Neural cell (in vitro differentiated cells): ENCODE data around the gene GRIN2C. TPM values are rescaled to one million over a fixed set of nuclear protein-coding genes. Genes with fewer than 3 reads are reported as not detected.

Experiments
- H2AFZ ChIP-seq: fragments of 200-600, 300-800 bp; sonication (generic), shearing (Covaris generic); 2 replicates; pipeline ENCODE4 v1.6.0; 2014; ENCODE audit warnings: low read depth, mild to moderate bottlenecking, antibody characterized with exemption, low read length, moderate library complexity
- H3F3A ChIP-seq: fragments of 200-600 bp; shearing (Covaris generic); 2 replicates; pipeline ENCODE4 v1.6.1; 2016; ENCODE audit warnings: mild to moderate bottlenecking, moderate library complexity, mixed read lengths, antibody characterized with exemption, low read length; ENCODE audit not compliant: insufficient read depth, poor library complexity, severe bottlenecking
- H3K27ac ChIP-seq: fragments of 200-600, 300-800 bp; sonication (generic), shearing (Covaris generic); 2 replicates; pipeline ENCODE4 v1.5.1; 2014; ENCODE audit warnings: mild to moderate bottlenecking, low read length, moderate library complexity
- H3K27me3 ChIP-seq: fragments of 300-800, 200-600 bp; sonication (generic), shearing (Covaris generic); 2 replicates; pipeline ENCODE4 v1.6.0; 2014; ENCODE audit warnings: mild to moderate bottlenecking, low read depth, low read length, moderate library complexity; ENCODE audit not compliant: insufficient read depth
- H3K36me3 ChIP-seq: fragments of 300-800, 200-600 bp; sonication (generic), shearing (Covaris generic); 2 replicates; pipeline ENCODE4 v1.5.1; 2014; ENCODE audit warnings: mild to moderate bottlenecking, antibody characterized with exemption, low read length, moderate library complexity; ENCODE audit not compliant: insufficient read depth
- H3K4me2 ChIP-seq: fragments of 300-800, 200-600 bp; sonication (generic), shearing (Covaris generic); 2 replicates; pipeline ENCODE4 v1.6.0; 2014; ENCODE audit warnings: mild to moderate bottlenecking, low read length
- H3K4me3 ChIP-seq: fragments of 300-800, 200-600 bp; sonication (generic), shearing (Covaris generic); 2 replicates; pipeline ENCODE4 v1.5.1; 2014; ENCODE audit warnings: mild to moderate bottlenecking, low read length, moderate library complexity
- H3K79me2 ChIP-seq: fragments of 200-600 bp; shearing (Covaris generic); replicated peaks from 2 replicates; pipeline ENCODE4 v1.6.0; 2014; ENCODE audit warnings: mild to moderate bottlenecking, low read length, moderate library complexity; ENCODE audit not compliant: insufficient read depth
- H3K9ac ChIP-seq: fragments of 300-800, 200-600 bp; sonication (generic), shearing (Covaris generic); 2 replicates; pipeline ENCODE4 v1.6.1; 2016; ENCODE audit warnings: mild to moderate bottlenecking, low read length, mixed read lengths
- H3K9me2 ChIP-seq: fragments of 200-600 bp; shearing (Covaris generic); 2 replicates; pipeline ENCODE4 v1.6.1; 2016; ENCODE audit warnings: mild to moderate bottlenecking, low read length, mixed read lengths; ENCODE audit not compliant: insufficient read depth
- H3K9me3 ChIP-seq: fragments of 200-600, 300-800 bp; sonication (generic), shearing (Covaris generic); 2 replicates; pipeline ENCODE4 v1.6.1; 2016; ENCODE audit warnings: mild to moderate bottlenecking, mixed run types, low read length, moderate library complexity, mixed read lengths
- H4K20me1 ChIP-seq: fragments of 200-600 bp; shearing (Covaris generic); 2 replicates; pipeline ENCODE4 v1.6.1; 2016; ENCODE audit warnings: mild to moderate bottlenecking, mixed run types; ENCODE audit not compliant: insufficient read depth
- CTCF ChIP-seq: fragments of 450-650 bp; IDR thresholded peaks from 2 replicates; pipeline ENCODE4 v1.5.1; 2014; ENCODE audit warnings: antibody characterized with exemption, mild to moderate bottlenecking, moderate library complexity; ENCODE audit not compliant: poor library complexity, severe bottlenecking
- EP300 ChIP-seq: fragments of 450-650 bp; conservative IDR thresholded peaks from 2 replicates; pipeline ENCODE4 v1.6.1; 2014; ENCODE audit warnings: antibody characterized with exemption, mild to moderate bottlenecking, moderate library complexity; ENCODE audit not compliant: poor library complexity, severe bottlenecking
- EZH2 ChIP-seq: fragments of 200-600, 300-800 bp; shearing (Covaris generic), sonication (generic); IDR thresholded peaks from 2 replicates; pipeline ENCODE4 v1.6.1; 2014; ENCODE audit warnings: antibody characterized with exemption, low read length, borderline replicate concordance, mild to moderate bottlenecking; ENCODE audit not compliant: insufficient read depth, poor library complexity, severe bottlenecking
- MXI1 ChIP-seq: fragments of 450-650 bp; conservative IDR thresholded peaks from 2 replicates; pipeline ENCODE4 v1.6.1; 2014; ENCODE audit warnings: antibody characterized with exemption, mild to moderate bottlenecking; ENCODE audit not compliant: poor library complexity, severe bottlenecking
- POLR2AphosphoS5 ChIP-seq: IDR thresholded peaks from 2 replicates; pipeline ENCODE4 v1.6.1; 2012
- RAD21 ChIP-seq: fragments of 450-650 bp; conservative IDR thresholded peaks from 2 replicates; pipeline ENCODE4 v1.6.1; 2014; ENCODE audit warnings: antibody characterized with exemption, mild to moderate bottlenecking, moderate library complexity
- REST ChIP-seq: IDR thresholded peaks from 2 replicates; pipeline ENCODE4 v1.6.1; 2012; ENCODE audit warnings: borderline replicate concordance
- SMC3 ChIP-seq: fragments of 450-650 bp; conservative IDR thresholded peaks from 2 replicates; pipeline ENCODE4 v1.6.1; 2014; ENCODE audit warnings: antibody characterized with exemption, mild to moderate bottlenecking, moderate library complexity; ENCODE audit not compliant: poor library complexity
- TAF1 ChIP-seq: IDR thresholded peaks from 2 replicates; pipeline ENCODE4 v1.6.1; 2012; ENCODE audit warnings: low read depth
- polyA plus RNA-seq: library from polyadenylated mRNA; depleted of rRNA; stranded (reverse); fragments of >200 nt; gene quantifications from 2 replicates; pipeline ENCODE4 v1.2.3, GENCODE V29; 2014

GRIN2C gene
- polyA plus RNA-seq, 1 donor from 2014 or later: 0.04 TPM

- no peak for TF ChIP-seq EP300
- TF ChIP-seq POLR2AphosphoS5: no peak
- TF ChIP-seq CTCF: no peak
- Histone ChIP-seq H4K20me1 (no peaks in the 10 kb centered on the region), H3K27ac (no peak overlapping the region), H3K4me2 (no peak overlapping the region), H3F3A (no peaks in the 10 kb centered on the region), H3K27me3 (no peaks in the 10 kb centered on the region), H3K4me3 (no peak overlapping the region), H3K79me2 (no peaks in the 10 kb centered on the region), H3K36me3 (no peaks in the 10 kb centered on the region), H3K9me3 (no peaks in the 10 kb centered on the region), H3K9me2 (no peaks in the 10 kb centered on the region), H2AFZ (no peak overlapping the region), H3K9ac (no peak overlapping the region)
Measured at GRCh38 chr17:74903034-74903433, 43.3 kb upstream of the GRIN2C start.

GRCh38 chr17:74901353-74902135 lies 41.9 kb upstream of the GRIN2C start:
- Histone ChIP-seq H4K20me1 (no peaks in the 10 kb centered on the region), H3K79me2 (no peaks in the 10 kb centered on the region), H3K36me3 (no peaks in the 10 kb centered on the region), H3K9me2 (no peaks in the 10 kb centered on the region), H3K9me3 (no peaks in the 10 kb centered on the region), H3K9ac (no peak overlapping the region), H3K4me2 (no peak overlapping the region), H3K4me3 (no peak overlapping the region), H2AFZ (no peak overlapping the region), H3K27me3 (peaks cover 3% of the 10 kb centered on the region), H3K27ac (no peak overlapping the region), H3F3A (no peaks in the 10 kb centered on the region)
- no peak for TF ChIP-seq EP300
- no peak for TF ChIP-seq POLR2AphosphoS5
- TF ChIP-seq REST: no peak
- TF ChIP-seq SMC3: no peak
- TF ChIP-seq MXI1: no peak
- no peak for TF ChIP-seq CTCF
- TF ChIP-seq RAD21: no peak
- TF ChIP-seq EZH2: no peak
- no peak for TF ChIP-seq TAF1
